DND-41 (cell line): ENCODE results near the gene KLHDC8A.

Experiments
- EZH2 ChIP-seq: IDR thresholded peaks from 3 replicates; pipeline ENCODE4 v1.6.1; 2012; ENCODE audit warnings: borderline replicate concordance, low read depth, mild to moderate bottlenecking, moderate library complexity, low read length, inconsistent platforms; ENCODE audit not compliant: severe bottlenecking
- TF ChIP-seq, protein P1 (sequence below): IDR thresholded peaks from 2 replicates; pipeline ENCODE4 v1.5.1; 2012; ENCODE audit warnings: borderline replicate concordance, low read length, moderate library complexity, mild to moderate bottlenecking; ENCODE audit not compliant: poor library complexity, severe bottlenecking; ENCODE audit errors: extremely low read depth

DNA sequence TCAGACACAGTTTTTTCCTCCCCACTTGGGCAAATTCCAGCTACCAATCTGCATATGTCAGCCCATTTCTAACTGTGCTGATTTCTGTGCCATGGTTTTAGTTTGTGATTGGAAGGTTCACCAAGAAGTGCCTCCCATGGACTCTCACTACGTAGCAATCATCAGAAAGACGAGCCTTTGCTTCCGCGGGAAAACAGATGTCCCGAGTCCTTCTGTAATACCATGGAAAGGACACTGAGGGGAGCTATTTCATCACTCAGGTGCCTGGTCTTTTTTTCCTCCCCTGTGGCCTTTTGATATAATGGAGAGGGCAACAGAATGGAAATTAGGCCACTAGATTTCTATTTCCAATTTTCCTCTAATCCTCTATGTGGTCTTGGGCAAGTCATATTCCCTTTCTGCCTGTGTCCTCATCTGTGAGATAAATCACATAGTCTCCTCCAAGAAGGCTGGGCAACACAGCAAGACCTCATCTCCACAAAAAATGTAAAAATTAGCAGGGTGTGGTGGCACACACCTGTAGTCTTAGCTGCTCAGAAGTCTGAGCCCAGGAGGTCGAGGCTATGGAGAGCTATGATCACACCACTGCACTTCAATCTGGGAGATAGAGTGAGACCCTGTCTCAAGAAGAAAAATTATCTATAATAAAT is 40.4 kb upstream of the KLHDC8A start:
- no peak for TF ChIP-seq EZH2
- TF ChIP-seq, protein P1, sequence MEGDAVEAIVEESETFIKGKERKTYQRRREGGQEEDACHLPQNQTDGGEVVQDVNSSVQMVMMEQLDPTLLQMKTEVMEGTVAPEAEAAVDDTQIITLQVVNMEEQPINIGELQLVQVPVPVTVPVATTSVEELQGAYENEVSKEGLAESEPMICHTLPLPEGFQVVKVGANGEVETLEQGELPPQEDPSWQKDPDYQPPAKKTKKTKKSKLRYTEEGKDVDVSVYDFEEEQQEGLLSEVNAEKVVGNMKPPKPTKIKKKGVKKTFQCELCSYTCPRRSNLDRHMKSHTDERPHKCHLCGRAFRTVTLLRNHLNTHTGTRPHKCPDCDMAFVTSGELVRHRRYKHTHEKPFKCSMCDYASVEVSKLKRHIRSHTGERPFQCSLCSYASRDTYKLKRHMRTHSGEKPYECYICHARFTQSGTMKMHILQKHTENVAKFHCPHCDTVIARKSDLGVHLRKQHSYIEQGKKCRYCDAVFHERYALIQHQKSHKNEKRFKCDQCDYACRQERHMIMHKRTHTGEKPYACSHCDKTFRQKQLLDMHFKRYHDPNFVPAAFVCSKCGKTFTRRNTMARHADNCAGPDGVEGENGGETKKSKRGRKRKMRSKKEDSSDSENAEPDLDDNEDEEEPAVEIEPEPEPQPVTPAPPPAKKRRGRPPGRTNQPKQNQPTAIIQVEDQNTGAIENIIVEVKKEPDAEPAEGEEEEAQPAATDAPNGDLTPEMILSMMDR: peak; percentile 58
